ENCODE results near the gene TOR2A. TPM values are rescaled to one million over a fixed set of nuclear protein-coding genes. Genes with fewer than 3 reads are reported as not detected.
"Not testable (repeated sequence)": the region's sequence is repeated elsewhere in the genome, so short reads cannot be mapped to it uniquely, and the experiment has no call there.

Gene TOR2A
- total and polyA plus RNA-seq, 2 experiments from 2014 or later, result 16.8 to 28.8 TPM

GRCh38 chr9:127761491-127761956 lies 26.4 kb upstream of the TOR2A start:
- Histone ChIP-seq H2AFZ (no peak overlapping the region), H3K27me3 (peaks cover 13% of the 10 kb centered on the region), H3K27ac (no peak overlapping the region), H3K4me1 (ENCODE audit: insufficient read depth) (no peaks in the 10 kb centered on the region), H4K20me1 (ENCODE audit: insufficient read depth, poor library complexity, severe bottlenecking) (no peaks in the 10 kb centered on the region), H3K4me3 (no peak overlapping the region), H3K9me2 (replicated peaks; ENCODE audit: insufficient read depth) (no peaks in the 10 kb centered on the region), H3K4me2 (no peak overlapping the region), H3K9me3 (ENCODE audit: low read depth) (no peaks in the 10 kb centered on the region), H3K79me2 (no peaks in the 10 kb centered on the region), H3K36me3 (replicated peaks; ENCODE audit: insufficient read depth, low read depth) (no peaks in the 10 kb centered on the region)
- TF ChIP-seq EZH2phosphoT487 (IDR thresholded peaks at IDR 0.05; ENCODE audit: low read depth, severe bottlenecking, unreplicated experiment) (no peak), EZH2 (IDR thresholded peaks at IDR 0.05; ENCODE audit: borderline replicate concordance) (no peak)
- TF ChIP-seq, protein P1, sequence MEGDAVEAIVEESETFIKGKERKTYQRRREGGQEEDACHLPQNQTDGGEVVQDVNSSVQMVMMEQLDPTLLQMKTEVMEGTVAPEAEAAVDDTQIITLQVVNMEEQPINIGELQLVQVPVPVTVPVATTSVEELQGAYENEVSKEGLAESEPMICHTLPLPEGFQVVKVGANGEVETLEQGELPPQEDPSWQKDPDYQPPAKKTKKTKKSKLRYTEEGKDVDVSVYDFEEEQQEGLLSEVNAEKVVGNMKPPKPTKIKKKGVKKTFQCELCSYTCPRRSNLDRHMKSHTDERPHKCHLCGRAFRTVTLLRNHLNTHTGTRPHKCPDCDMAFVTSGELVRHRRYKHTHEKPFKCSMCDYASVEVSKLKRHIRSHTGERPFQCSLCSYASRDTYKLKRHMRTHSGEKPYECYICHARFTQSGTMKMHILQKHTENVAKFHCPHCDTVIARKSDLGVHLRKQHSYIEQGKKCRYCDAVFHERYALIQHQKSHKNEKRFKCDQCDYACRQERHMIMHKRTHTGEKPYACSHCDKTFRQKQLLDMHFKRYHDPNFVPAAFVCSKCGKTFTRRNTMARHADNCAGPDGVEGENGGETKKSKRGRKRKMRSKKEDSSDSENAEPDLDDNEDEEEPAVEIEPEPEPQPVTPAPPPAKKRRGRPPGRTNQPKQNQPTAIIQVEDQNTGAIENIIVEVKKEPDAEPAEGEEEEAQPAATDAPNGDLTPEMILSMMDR (IDR thresholded peaks at IDR 0.05; ENCODE audit: poor library complexity), result no peak
- DNase-seq (ENCODE audit: low spot score), result no peak
- WGBS (ENCODE audit: low lambda C conversion rate, missing lambda C conversion rate), result 45% methylated on average over 5 of the region's 5 CpGs

- WGBS (ENCODE audit: low lambda C conversion rate, missing lambda C conversion rate), result 81% methylated on average over 5 of the region's 5 CpGs
- Histone ChIP-seq H3K27ac (no peak overlapping the region), H3K79me2 (no peaks in the 10 kb centered on the region)
Measured at GRCh38 chr9:127761061-127761460, 26.0 kb upstream of the TOR2A start.

GRCh38 chr9:127758843-127759242 lies 23.7 kb upstream of the TOR2A start:
- TF ChIP-seq, protein P1 (IDR thresholded peaks at IDR 0.05; ENCODE audit: poor library complexity), result no peak
- TF ChIP-seq EZH2phosphoT487 (IDR thresholded peaks at IDR 0.05; ENCODE audit: low read depth, severe bottlenecking, unreplicated experiment) (no peak), EZH2 (IDR thresholded peaks at IDR 0.05; ENCODE audit: borderline replicate concordance) (no peak)
- no peak for DNase-seq (ENCODE audit: low spot score)
- no peaks in the 10 kb centered on the region for H3K9me2 ChIP-seq (replicated peaks; ENCODE audit: insufficient read depth)
- H3K79me2 ChIP-seq, result no peaks in the 10 kb centered on the region
- H2AFZ ChIP-seq, result no peak overlapping the region
- H3K36me3 ChIP-seq (replicated peaks; ENCODE audit: insufficient read depth, low read depth), result no peaks in the 10 kb centered on the region
- no peaks in the 10 kb centered on the region for H3K4me1 ChIP-seq (ENCODE audit: insufficient read depth)
- no peak overlapping the region for H3K4me2 ChIP-seq
- no peak overlapping the region for H3K4me3 ChIP-seq
- no peak overlapping the region for H3K27ac ChIP-seq
- no peaks in the 10 kb centered on the region for H4K20me1 ChIP-seq (ENCODE audit: insufficient read depth, poor library complexity, severe bottlenecking)
- peaks cover 35% of the 10 kb centered on the region for H3K27me3 ChIP-seq
- H3K9me3 ChIP-seq (ENCODE audit: low read depth), result no peaks in the 10 kb centered on the region
- 74% methylated on average over 5 of the region's 5 CpGs for WGBS (ENCODE audit: low lambda C conversion rate, missing lambda C conversion rate)

More at GRCh38 chr9:127761061-127761460, 26.0 kb upstream of the TOR2A start:
- Histone ChIP-seq H3K4me3 (no peak overlapping the region), H3K9me2 (replicated peaks; ENCODE audit: insufficient read depth) (no peaks in the 10 kb centered on the region), H2AFZ (no peak overlapping the region), H4K20me1 (ENCODE audit: insufficient read depth, poor library complexity, severe bottlenecking) (no peaks in the 10 kb centered on the region), H3K4me2 (no peak overlapping the region), H3K4me1 (ENCODE audit: insufficient read depth) (no peaks in the 10 kb centered on the region), H3K27me3 (peaks cover 17% of the 10 kb centered on the region), H3K36me3 (replicated peaks; ENCODE audit: insufficient read depth, low read depth) (no peaks in the 10 kb centered on the region), H3K9me3 (ENCODE audit: low read depth) (no peaks in the 10 kb centered on the region)
- DNase-seq (ENCODE audit: low spot score), result no peak
- TF ChIP-seq EZH2 (IDR thresholded peaks at IDR 0.05; ENCODE audit: borderline replicate concordance) (no peak), EZH2phosphoT487 (IDR thresholded peaks at IDR 0.05; ENCODE audit: low read depth, severe bottlenecking, unreplicated experiment) (no peak)
- TF ChIP-seq, protein P1 (IDR thresholded peaks at IDR 0.05; ENCODE audit: poor library complexity), result no peak

- WGBS (ENCODE audit: low lambda C conversion rate, missing lambda C conversion rate), result 87% methylated on average over 11 of the region's 11 CpGs
- not testable (repeated sequence) for H3K79me2 ChIP-seq; H4K20me1 ChIP-seq (ENCODE audit: insufficient read depth, poor library complexity, severe bottlenecking); H2AFZ ChIP-seq; H3K4me3 ChIP-seq; H3K4me2 ChIP-seq; H3K9me2 ChIP-seq (replicated peaks; ENCODE audit: insufficient read depth); H3K36me3 ChIP-seq (replicated peaks; ENCODE audit: insufficient read depth, low read depth); H3K4me1 ChIP-seq (ENCODE audit: insufficient read depth); H3K9me3 ChIP-seq (ENCODE audit: low read depth); H3K27ac ChIP-seq; DNase-seq (ENCODE audit: low spot score)
- peaks cover 47% of the 10 kb centered on the region for H3K27me3 ChIP-seq
Measured at GRCh38 chr9:127756776-127757175, 21.7 kb upstream of the TOR2A start.

All from hepatocyte (in vitro differentiated cells).